ENCODE data around the gene CYP11A1.

The CYP11A1 gene

DNA sequence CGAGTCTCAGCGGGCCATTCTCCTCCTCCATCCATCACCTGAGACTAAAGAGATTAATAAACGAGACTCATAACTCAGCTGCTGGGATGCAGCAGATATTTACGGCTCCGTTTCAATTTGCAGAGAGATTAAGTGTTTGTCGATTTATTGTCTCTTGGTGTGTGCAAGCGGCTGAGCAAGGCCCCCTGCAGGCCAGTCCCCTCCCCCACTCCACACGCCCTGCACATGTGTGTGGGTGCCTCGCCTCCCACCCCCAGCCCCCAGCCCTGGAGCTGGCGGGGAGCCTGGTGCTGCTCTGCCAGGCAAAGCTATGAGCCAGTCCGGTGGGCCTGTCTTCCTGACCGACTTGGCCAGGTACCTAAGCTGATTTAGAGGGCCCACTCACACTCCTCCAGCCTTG, 63.0 kb downstream of the CYP11A1 start:
- TF ChIP-seq, protein P1, sequence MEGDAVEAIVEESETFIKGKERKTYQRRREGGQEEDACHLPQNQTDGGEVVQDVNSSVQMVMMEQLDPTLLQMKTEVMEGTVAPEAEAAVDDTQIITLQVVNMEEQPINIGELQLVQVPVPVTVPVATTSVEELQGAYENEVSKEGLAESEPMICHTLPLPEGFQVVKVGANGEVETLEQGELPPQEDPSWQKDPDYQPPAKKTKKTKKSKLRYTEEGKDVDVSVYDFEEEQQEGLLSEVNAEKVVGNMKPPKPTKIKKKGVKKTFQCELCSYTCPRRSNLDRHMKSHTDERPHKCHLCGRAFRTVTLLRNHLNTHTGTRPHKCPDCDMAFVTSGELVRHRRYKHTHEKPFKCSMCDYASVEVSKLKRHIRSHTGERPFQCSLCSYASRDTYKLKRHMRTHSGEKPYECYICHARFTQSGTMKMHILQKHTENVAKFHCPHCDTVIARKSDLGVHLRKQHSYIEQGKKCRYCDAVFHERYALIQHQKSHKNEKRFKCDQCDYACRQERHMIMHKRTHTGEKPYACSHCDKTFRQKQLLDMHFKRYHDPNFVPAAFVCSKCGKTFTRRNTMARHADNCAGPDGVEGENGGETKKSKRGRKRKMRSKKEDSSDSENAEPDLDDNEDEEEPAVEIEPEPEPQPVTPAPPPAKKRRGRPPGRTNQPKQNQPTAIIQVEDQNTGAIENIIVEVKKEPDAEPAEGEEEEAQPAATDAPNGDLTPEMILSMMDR (IDR thresholded peaks at IDR 0.05; ENCODE audit: poor library complexity, severe bottlenecking): no peak
- no peak overlapping the region for H3K4me3 ChIP-seq (ENCODE audit: severe bottlenecking)
- H3K9me3 ChIP-seq (ENCODE audit: severe bottlenecking): no peaks in the 10 kb centered on the region
- no peak overlapping the region for H3K27ac ChIP-seq (ENCODE audit: poor library complexity, severe bottlenecking)
- ATAC-seq (ENCODE audit: low read depth) (no peak), DNase-seq (ENCODE audit: low spot score) (no peak)
- peaks cover 56% of the 10 kb centered on the region for H3K27me3 ChIP-seq (ENCODE audit: insufficient read depth, poor library complexity, severe bottlenecking)
- H3K4me1 ChIP-seq (ENCODE audit: insufficient read depth, poor library complexity, severe bottlenecking): no peaks in the 10 kb centered on the region
- H3K36me3 ChIP-seq (ENCODE audit: low read depth): no peaks in the 10 kb centered on the region

GRCh38 chr15:74303741-74304309, 63.6 kb downstream of the CYP11A1 start:
- Histone ChIP-seq H3K4me1 (ENCODE audit: insufficient read depth, poor library complexity, severe bottlenecking) (no peaks in the 10 kb centered on the region), H3K4me3 (ENCODE audit: severe bottlenecking) (no peak overlapping the region), H3K36me3 (ENCODE audit: low read depth) (no peaks in the 10 kb centered on the region), H3K27ac (ENCODE audit: poor library complexity, severe bottlenecking) (no peak overlapping the region), H3K9me3 (ENCODE audit: severe bottlenecking) (no peaks in the 10 kb centered on the region), H3K27me3 (ENCODE audit: insufficient read depth, poor library complexity, severe bottlenecking) (peaks cover 51% of the 10 kb centered on the region)
- no peak for ATAC-seq (ENCODE audit: low read depth)
- TF ChIP-seq, protein P1 (IDR thresholded peaks at IDR 0.05; ENCODE audit: poor library complexity, severe bottlenecking): no peak
- DNase-seq (ENCODE audit: low spot score): no peak

DNA sequence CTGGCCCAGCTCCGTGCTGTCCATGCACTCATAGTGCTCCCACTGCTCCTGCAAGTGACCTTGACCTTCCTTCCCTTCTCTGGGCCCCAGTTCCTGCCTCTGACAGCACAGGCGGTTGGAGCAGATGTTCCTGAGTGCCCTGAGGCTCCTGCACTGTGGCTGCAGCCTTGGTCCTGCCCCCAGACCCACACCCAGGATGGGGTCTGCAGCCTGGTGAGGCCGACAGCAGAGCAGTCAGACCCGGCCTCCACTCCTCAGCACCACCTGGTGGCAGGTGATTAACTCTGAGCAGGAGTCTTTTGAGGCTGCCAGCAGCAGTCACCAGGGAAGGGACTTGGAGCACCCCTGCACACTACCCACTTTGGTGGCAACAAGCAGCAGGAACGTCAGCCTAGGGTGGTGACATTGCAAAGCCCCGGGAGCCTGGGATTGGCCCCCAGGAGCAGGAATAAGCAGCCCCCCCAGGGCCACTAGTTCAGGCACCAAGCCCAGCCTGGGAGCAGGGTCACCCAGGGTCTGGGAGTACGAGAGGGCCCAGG, 64.6 kb downstream of the CYP11A1 start:
- no peak for DNase-seq (ENCODE audit: low spot score)
- Histone ChIP-seq H3K4me1 (ENCODE audit: insufficient read depth, poor library complexity, severe bottlenecking) (no peaks in the 10 kb centered on the region), H3K27me3 (ENCODE audit: insufficient read depth, poor library complexity, severe bottlenecking) (peaks cover 48% of the 10 kb centered on the region), H3K4me3 (ENCODE audit: severe bottlenecking) (no peak overlapping the region), H3K36me3 (ENCODE audit: low read depth) (no peaks in the 10 kb centered on the region), H3K9me3 (ENCODE audit: severe bottlenecking) (no peaks in the 10 kb centered on the region), H3K27ac (ENCODE audit: poor library complexity, severe bottlenecking) (no peak overlapping the region)
- ATAC-seq (ENCODE audit: low read depth): peak; percentile 57
- TF ChIP-seq, protein P1 (IDR thresholded peaks at IDR 0.05; ENCODE audit: poor library complexity, severe bottlenecking): peak; percentile 94

DNA sequence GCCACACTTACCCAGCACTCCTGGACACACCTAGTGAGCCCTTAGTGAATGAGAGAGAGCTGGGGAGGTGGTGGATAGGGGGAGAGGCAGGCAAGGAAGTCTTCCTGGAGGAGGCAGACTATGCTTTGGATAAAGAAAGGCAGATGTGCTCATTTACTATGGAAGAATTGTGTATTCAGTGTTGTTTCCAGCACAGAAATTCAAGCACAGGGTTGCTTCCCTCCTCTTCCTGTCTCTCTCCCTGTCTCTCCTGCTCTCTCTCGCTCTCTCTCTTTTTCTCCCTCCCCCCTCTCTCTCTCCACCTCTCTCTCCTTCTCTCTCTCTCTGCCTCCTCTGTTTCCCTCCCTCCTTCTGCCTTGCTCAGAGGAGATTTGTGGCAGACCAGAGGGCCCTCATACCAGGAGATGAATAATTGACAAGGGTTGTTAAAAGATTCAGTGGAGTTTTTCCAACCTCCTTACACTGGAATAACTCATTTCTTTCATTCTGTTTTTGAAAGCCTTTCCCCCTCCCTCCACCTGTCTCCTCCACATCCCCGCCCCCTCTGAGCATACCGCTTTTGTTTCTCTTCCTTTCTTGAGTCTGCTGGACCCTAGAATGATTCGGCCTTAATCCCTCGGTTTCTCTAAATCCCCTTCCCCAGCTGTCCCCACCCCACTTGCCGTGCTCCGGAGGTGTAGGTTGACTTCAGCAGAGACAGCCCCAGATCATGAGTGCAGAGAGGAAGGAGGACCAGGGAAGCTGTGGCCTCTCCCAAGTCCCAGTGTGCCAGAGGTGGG, 65.7 kb downstream of the CYP11A1 start:
- Histone ChIP-seq H3K9me3 (ENCODE audit: severe bottlenecking) (no peaks in the 10 kb centered on the region), H3K4me1 (ENCODE audit: insufficient read depth, poor library complexity, severe bottlenecking) (no peaks in the 10 kb centered on the region), H3K27ac (ENCODE audit: poor library complexity, severe bottlenecking) (no peak overlapping the region), H3K27me3 (ENCODE audit: insufficient read depth, poor library complexity, severe bottlenecking) (peaks cover 46% of the 10 kb centered on the region), H3K4me3 (ENCODE audit: severe bottlenecking) (no peak overlapping the region), H3K36me3 (ENCODE audit: low read depth) (no peaks in the 10 kb centered on the region)
- no peak for DNase-seq (ENCODE audit: low spot score)
- ATAC-seq (ENCODE audit: low read depth): no peak
- TF ChIP-seq, protein P1 (IDR thresholded peaks at IDR 0.05; ENCODE audit: poor library complexity, severe bottlenecking): no peak
